HCT116 (cell line): ENCODE data around the gene NAALADL2. TPM values are rescaled to one million over a fixed set of nuclear protein-coding genes. Genes with fewer than 3 reads are reported as not detected.

Experiments
- ATAC-seq: fragments of 200-7000 bp; cut with Tn5 transposase; 2 replicates; pipeline ENCODE4 v1.9.1; 2020; ENCODE audit warnings: mild to moderate bottlenecking, moderate library complexity
- BruUV-seq: library from RNA; stranded (reverse); fragments of 400-500 nt; replicated peaks from 2 replicates; lab custom pipeline; 2021; lab: Mats Ljungman, UMichigan
- CTCF ChIA-PET: fragments of 300-600 bp; sonication (Branson Sonifier 250); formaldehyde crosslinking; loops from one replicate; lab custom pipeline; 2021; ENCODE audit warnings: antibody characterized with exemption; lab: Charles Lee
- POLR2A ChIA-PET: fragments of 300-600, 350-600 bp; sonication (Branson Sonifier 250); formaldehyde crosslinking; loops from one replicate; lab custom pipeline; 2021; ENCODE audit warnings: antibody characterized with exemption; lab: Charles Lee
- RAD21 ChIA-PET, 2 experiments: fragments of 300-600 bp; sonication (Branson Sonifier 250); formaldehyde crosslinking; loops; one replicate each; lab custom pipeline; 2023; ENCODE audit warnings: low total read pairs in 2 of 2; ENCODE audit not compliant: uncharacterized antibody in 2 of 2, unreplicated experiment in 2 of 2, low non-redundant PET in 1 of 2; lab: Charles Lee
- DNase-seq: peaks from one replicate; pipeline ENCODE4 v3.0.0-alpha.2; 2010; ENCODE audit warnings: low read depth, low spot score
- H2AFZ ChIP-seq: fragments of 200-600 bp; shearing (Covaris generic), sonication (generic); 2 replicates; pipeline ENCODE4 v1.6.1; 2017; ENCODE audit warnings: low read depth, mixed run types, mixed read lengths, antibody characterized with exemption, low read length; ENCODE audit not compliant: poor library complexity, severe bottlenecking
- H3K27ac ChIP-seq: 2 replicates; pipeline ENCODE4 v1.5.1; 2012; ENCODE audit warnings: low read depth, low read length
- H3K27me3 ChIP-seq: fragments of 200-600 bp; sonication (generic); 2 replicates; pipeline ENCODE4 v1.6.1; 2016; ENCODE audit warnings: mixed run types, low read length, mixed read lengths; ENCODE audit not compliant: insufficient read depth
- H3K36me3 ChIP-seq, 2 experiments: fragments of 200-500 bp in 1 of 2; fragments of 200-600 bp in 1 of 2; sonication (Bioruptor generic) in 1 of 2; sonication (generic) in 1 of 2; 2 replicates each; pipeline versions ENCODE4 v1.5.1 to v1.6.1; 2014 to 2016; ENCODE audit warnings: low read length in 2 of 2, inconsistent platforms in 1 of 2, mixed read lengths in 1 of 2, mixed run types in 1 of 2; ENCODE audit not compliant: insufficient read depth in 2 of 2, control insufficient read depth in 1 of 2
- H3K4me1 ChIP-seq, 2 experiments: fragments of 200-600 bp in 1 of 2; sonication (generic) in 1 of 2; 2 replicates each; pipeline versions ENCODE4 v1.5.1 to v1.6.1; 2012 to 2017; ENCODE audit warnings: low read length in 2 of 2, inconsistent platforms in 1 of 2, mild to moderate bottlenecking in 1 of 2, mixed read lengths in 1 of 2, mixed run types in 1 of 2, moderate library complexity in 1 of 2; ENCODE audit not compliant: insufficient read depth in 2 of 2, control insufficient read depth in 1 of 2
- H3K4me2 ChIP-seq: fragments of 200-600 bp; sonication (generic); 2 replicates; pipeline ENCODE4 v1.6.1; 2017; ENCODE audit warnings: mixed run types, low read length, mixed read lengths
- H3K4me3 ChIP-seq, 2 experiments: fragments of 200-600 bp in 1 of 2; sonication (generic) in 1 of 2; replicated peaks in 1 of 2; 2 replicates each; pipeline ENCODE4 v1.5.1; 2011 to 2016; ENCODE audit warnings: low read length in 2 of 2, control low read depth in 1 of 2, low read depth in 1 of 2, mild to moderate bottlenecking in 1 of 2, mixed read lengths in 1 of 2, mixed run types in 1 of 2
- H3K79me2 ChIP-seq: fragments of 200-600 bp; sonication (generic); 2 replicates; pipeline ENCODE4 v1.6.1; 2017; ENCODE audit warnings: mild to moderate bottlenecking, mixed run types, low read length, moderate library complexity, mixed read lengths; ENCODE audit not compliant: insufficient read depth
- H3K9ac ChIP-seq: fragments of 200-600 bp; sonication (generic); 2 replicates; pipeline ENCODE4 v1.6.1; 2016; ENCODE audit warnings: low read length, mixed read lengths
- H3K9me2 ChIP-seq: fragments of 200-600 bp; sonication (generic), shearing (Covaris generic); 2 replicates; pipeline ENCODE4 v1.6.1; 2017; ENCODE audit warnings: mixed run types, mild to moderate bottlenecking, moderate library complexity; ENCODE audit not compliant: insufficient read depth
- H3K9me3 ChIP-seq, 2 experiments: fragments of 200-500 bp in 1 of 2; fragments of 200-600 bp in 1 of 2; sonication (Bioruptor generic) in 1 of 2; sonication (generic) in 1 of 2; 2 replicates each; pipeline ENCODE4 v1.6.1; 2014 to 2017; ENCODE audit warnings: low read length in 2 of 2, mixed read lengths in 2 of 2, inconsistent platforms in 1 of 2, low read depth in 1 of 2, mild to moderate bottlenecking in 1 of 2, mixed run types in 1 of 2, moderate library complexity in 1 of 2; ENCODE audit not compliant: control insufficient read depth in 1 of 2, insufficient read depth in 1 of 2
- H4K20me1 ChIP-seq: fragments of 200-600 bp; sonication (generic), shearing (Covaris generic); 2 replicates; pipeline ENCODE4 v1.6.1; 2017; ENCODE audit warnings: mixed run types, mild to moderate bottlenecking, moderate library complexity; ENCODE audit not compliant: insufficient read depth
- EGR1 ChIP-seq: IDR thresholded peaks from 2 replicates; pipeline ENCODE4 v1.6.1; 2012; ENCODE audit warnings: low read depth
- EZH2 ChIP-seq: fragments of 200-600 bp; sonication (generic); IDR thresholded peaks from 2 replicates; pipeline ENCODE4 v1.6.1; 2017; ENCODE audit warnings: antibody characterized with exemption, mixed run types
- POLR2A ChIP-seq: IDR thresholded peaks from 2 replicates; pipeline ENCODE4 v1.7.0; 2011; ENCODE audit warnings: borderline replicate concordance; ENCODE audit not compliant: insufficient read depth, insufficient read length; ENCODE audit errors: extremely low read depth
- SP1 ChIP-seq: IDR thresholded peaks from 2 replicates; pipeline ENCODE4 v1.6.1; 2012; ENCODE audit warnings: low read depth
- ZNF274 ChIP-seq: fragments of 200-500 bp; sonication (Bioruptor generic); IDR thresholded peaks from 2 replicates; pipeline ENCODE4 v1.6.1; 2014; ENCODE audit warnings: mild to moderate bottlenecking, low read depth, low read length, inconsistent platforms
- intact Hi-C: fragments of 100-400 bp; cut with micrococcal nuclease; formaldehyde crosslinking; loops from 2 replicates; pipeline ENCODE4 v1.10.0; 2022
- total RNA-seq: library from RNA; stranded (reverse); gene quantifications from one replicate; pipeline ENCODE4 v1.2.1, GENCODE V29; 2021; ENCODE audit not compliant: unreplicated experiment

Gene NAALADL2
- total RNA-seq, 1 experiment from 2014 or later: 2.9 TPM

DNA sequence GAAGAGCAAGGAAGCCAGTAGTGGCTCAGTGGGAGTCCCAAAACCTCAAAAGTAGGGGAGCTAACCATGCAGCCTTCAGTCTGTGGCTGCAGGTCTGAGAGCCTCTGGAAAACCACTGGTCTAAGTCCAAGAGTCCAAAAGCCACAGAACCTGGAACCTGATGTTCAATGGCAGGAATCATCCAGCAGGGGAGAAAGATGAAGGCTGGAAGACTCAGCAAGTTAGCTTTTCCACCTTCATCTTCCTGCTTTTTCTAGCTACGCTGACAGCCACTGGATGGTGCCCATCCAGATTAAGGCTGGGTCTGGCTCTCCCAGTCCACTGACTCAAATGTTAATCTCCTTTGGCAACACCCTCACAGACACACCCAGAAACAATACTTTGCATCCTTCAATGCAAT lies 626.3 kb downstream of the NAALADL2 start:
- Histone ChIP-seq H3K4me2 (no peak overlapping the region), H3K4me1 (no peaks in the 10 kb centered on the region), H3K9me3 (no peaks in the 10 kb centered on the region), H3K9me2 (no peaks in the 10 kb centered on the region), H3K27ac (no peak overlapping the region), H3K9ac (no peak overlapping the region), H3K4me3 (no peak overlapping the region), H3K36me3 (no peaks in the 10 kb centered on the region), H3K79me2 (no peaks in the 10 kb centered on the region), H4K20me1 (no peaks in the 10 kb centered on the region), H2AFZ (no peak overlapping the region), H3K27me3 (no peaks in the 10 kb centered on the region)
- intact Hi-C loops: no loop called here
- ChIA-PET CTCF (no interaction called here), POLR2A (no interaction called here), RAD21 (no interaction called here)
- no peak for TF ChIP-seq EGR1
- BruUV-seq: no TSS peak
- DNase-seq: no peak
- ATAC-seq: no peak

DNA sequence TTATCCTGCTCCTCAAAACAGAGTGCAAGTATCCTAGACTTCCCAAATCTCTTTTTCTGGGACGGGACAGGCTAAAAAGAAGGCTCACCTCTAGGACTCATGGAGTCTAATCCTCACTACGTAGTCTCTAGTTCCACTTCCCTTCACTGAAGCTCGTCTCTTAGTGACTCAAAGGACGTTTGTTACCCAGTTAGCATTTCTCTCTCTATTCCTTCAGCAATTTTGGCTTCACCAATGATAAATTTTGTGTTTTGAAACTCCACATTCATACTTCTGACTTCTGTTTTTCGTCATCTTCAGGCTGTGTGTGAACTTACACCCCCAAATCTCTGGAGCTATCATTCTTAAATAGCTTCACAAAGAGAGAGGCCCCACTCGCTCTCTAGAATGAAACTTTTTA lies 627.1 kb downstream of the NAALADL2 start:
- no peak for TF ChIP-seq EZH2
- no peak for TF ChIP-seq SP1
- no peak for TF ChIP-seq EGR1
- H3K27ac ChIP-seq: no peak overlapping the region
- no peaks in the 10 kb centered on the region for H3K27me3 ChIP-seq
- H3K9me3 ChIP-seq: no peaks in the 10 kb centered on the region
- DNase-seq (no peak), ATAC-seq (no peak)
- RAD21 ChIA-PET: no interaction called here
- POLR2A ChIA-PET: no interaction called here
- H3K9me2 ChIP-seq: no peaks in the 10 kb centered on the region
- CTCF ChIA-PET: no interaction called here
- H2AFZ ChIP-seq: no peak overlapping the region
- H4K20me1 ChIP-seq: no peaks in the 10 kb centered on the region
- no peak overlapping the region for H3K4me2 ChIP-seq
- H3K79me2 ChIP-seq: no peaks in the 10 kb centered on the region
- no peaks in the 10 kb centered on the region for H3K4me1 ChIP-seq
- no peak overlapping the region for H3K4me3 ChIP-seq
- H3K9ac ChIP-seq: no peak overlapping the region
- no TSS peak for BruUV-seq
- no peaks in the 10 kb centered on the region for H3K36me3 ChIP-seq
- intact Hi-C loops: no loop called here

DNA sequence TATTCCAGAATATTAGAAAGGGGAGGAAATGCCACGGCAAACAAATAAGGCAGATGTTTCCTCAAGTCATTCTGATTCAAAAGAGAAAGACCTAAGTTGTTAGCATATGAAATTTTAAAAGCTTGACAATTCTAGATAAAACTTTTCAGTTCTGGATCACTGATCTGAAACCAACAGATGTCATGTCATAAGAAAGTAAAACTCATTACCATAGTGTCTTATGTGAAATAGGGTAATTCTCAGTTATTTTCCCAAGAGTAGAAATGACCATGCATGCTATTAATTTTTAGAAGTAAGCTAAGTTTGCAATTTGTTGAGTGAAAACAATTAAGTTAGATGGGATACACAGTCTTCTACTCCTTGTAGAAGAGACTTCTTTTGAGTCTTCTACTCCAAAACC lies 630.3 kb downstream of the NAALADL2 start:
- POLR2A ChIA-PET: no interaction called here
- intact Hi-C loops: no loop called here
- no peaks in the 10 kb centered on the region for H3K9me2 ChIP-seq

More for the DNA sequence above, 630.3 kb downstream of the NAALADL2 start:
- H3K9ac ChIP-seq: no peak overlapping the region
- CTCF ChIA-PET: no interaction called here
- no TSS peak for BruUV-seq
- TF ChIP-seq ZNF274: no peak
- no peak for TF ChIP-seq POLR2A
- TF ChIP-seq, all 23 proteins: peak for 0
- no peak overlapping the region for H2AFZ ChIP-seq
- no peaks in the 10 kb centered on the region for H3K27me3 ChIP-seq
- no peak overlapping the region for H3K4me3 ChIP-seq
- no peaks in the 10 kb centered on the region for H3K4me1 ChIP-seq
- H3K9me3 ChIP-seq: no peaks in the 10 kb centered on the region
- RAD21 ChIA-PET: no interaction called here
- H3K4me2 ChIP-seq: no peak overlapping the region
- no peaks in the 10 kb centered on the region for H3K79me2 ChIP-seq
- DNase-seq (no peak), ATAC-seq (no peak)
- H4K20me1 ChIP-seq: no peaks in the 10 kb centered on the region
- H3K36me3 ChIP-seq: no peaks in the 10 kb centered on the region
- H3K27ac ChIP-seq: no peak overlapping the region
